SKM-1 treated with dmso at 0.1 percent for 144 hours (cell line): ENCODE data around the gene TUBB3.
"Not testable (repeated sequence)": the region's sequence is repeated elsewhere in the genome, so short reads cannot be mapped to it uniquely, and the experiment has no call there.

Source experiments
- DNase-seq: peaks from one replicate; lab custom pipeline; 2025; ENCODE audit not compliant: unreplicated experiment; lab: John Stamatoyannopoulos, UW

The TUBB3 gene

DNA sequence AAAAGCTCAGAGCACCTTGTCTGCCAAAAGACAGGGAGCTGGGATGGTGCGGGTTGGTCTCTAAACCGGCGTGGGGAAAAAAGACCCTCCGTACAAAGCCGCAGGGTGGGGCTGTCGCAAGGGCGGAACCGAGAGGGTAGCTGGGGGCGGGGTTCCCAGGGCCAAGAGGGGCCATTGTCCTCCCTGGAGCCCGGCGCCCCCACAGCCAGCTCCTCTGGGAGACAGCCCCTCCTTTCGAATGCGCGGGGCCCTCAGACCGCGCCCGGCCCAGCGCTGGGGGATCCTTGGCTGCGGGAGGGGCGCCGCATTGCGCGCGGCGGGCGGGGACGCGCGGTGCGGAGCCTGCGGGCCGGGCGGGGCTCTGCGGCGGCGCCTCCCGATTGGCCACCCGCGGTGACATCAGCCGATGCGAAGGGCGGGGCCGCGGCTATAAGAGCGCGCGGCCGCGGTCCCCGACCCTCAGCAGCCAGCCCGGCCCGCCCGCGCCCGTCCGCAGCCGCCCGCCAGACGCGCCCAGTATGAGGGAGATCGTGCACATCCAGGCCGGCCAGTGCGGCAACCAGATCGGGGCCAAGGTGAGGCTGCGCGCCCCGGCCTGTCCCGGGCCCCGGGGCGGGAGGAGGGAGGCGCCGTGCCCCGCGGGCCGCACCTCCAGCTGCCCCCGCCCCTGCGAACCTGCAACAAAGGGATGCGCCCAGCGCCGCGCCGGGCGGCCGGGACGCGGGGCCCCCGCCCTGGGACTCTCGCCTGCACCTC is at the start of gene TUBB3:
Gene TUBB3, plus strand, starts transcription at position 459 of the 756 bp plus-strand sequence. Its CDS starts 60 bp downstream, at position 519.
- DNase-seq, result no peak

DNA sequence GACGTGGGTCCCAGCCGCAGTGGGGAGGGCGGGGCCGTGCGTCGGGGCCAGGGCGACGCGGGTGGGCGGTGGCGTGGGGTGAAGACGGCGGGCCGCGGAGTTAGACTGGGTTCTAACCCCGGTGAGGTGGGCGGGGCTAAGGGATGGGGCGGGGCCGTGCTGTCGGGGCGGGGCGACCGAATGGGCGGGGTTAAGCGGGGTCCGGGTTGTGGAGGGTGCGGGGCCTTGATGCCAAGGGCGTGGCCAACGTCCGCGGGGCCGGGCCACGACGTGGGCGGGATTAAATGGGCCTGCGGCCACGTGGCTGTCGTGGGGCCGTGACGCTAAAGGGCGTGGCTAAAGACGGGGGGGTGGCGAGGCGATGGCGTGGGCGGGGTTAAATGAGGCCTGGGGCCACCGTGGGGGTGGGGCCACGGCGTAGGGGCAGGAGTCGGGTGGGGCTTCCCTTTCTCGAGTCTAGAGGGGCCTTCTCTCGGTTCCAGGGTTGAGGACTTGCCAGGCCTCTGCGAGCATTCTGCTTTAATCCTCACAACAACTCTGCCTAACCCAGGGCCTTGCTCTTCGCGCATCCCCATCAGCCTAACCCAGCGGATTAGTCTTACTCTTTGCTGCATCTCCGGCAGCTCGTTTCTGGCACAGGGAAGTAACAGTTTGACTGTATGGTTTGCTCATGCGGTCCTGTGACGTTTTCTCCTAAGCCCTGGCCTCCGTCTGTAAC is 49.0 kb upstream of the TUBB3 start:
- DNase-seq, result peak; percentile 90

DNA sequence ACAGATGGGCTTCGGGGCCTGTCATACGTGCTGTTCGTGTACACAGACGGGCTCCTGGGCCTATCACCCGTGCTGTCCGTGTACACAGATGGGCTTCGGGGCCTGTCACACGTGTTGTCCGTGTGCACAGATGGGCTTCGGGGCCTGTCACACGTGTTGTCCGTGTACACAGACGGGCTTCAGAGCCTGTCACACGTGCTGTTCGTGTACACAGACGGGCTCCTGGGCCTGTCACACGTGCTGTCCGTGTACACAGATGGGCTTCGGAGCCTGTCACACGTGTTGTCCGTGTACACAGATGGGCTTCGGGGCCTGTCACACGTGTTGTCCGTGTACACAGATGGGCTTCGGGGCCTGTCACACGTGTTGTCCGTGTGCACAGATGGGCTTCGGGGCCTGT is 44.0 kb upstream of the TUBB3 start:
- DNase-seq, result not testable (repeated sequence)

DNA sequence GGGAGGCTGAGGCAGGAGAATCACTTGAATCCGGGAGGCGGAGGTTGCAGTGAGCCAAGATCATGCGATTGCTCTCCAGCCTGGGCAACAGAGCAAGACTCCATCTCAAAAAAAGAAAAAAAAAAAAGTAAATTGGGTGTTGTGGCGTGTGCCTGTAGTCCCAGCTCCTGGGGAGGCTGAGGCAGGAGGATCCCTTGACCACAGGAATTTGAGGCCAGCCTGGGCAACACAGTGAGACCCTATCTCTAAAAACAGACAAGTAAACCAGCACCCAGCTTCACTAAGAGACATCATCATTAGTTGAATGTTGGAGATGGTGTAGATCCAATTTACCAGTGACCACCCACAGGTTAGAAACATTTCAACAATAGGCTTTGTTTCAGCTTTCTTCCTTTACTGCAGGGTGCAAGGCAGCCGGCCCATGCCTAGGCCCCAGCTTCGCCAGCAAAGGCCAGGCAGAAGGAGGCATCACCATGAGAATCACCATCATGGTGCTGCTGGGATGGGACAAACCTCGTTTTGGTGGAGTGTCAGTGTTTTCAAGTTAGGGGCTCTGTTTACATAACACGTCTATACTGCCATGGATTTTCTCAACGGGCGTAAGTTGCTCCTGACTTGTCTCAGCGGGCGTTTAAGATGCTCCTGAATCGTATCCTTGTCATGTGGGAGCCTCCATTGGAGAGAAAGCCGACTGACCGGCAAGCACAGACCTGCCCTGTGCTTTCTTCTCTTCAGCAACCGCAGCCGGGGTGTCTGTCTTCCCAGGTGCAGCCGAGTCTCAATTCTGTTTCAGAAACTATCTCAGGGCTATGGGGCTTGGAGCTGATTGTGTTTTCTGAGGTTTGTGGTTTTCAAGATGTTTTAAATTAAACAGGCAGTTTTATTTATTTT is 42.4 kb upstream of the TUBB3 start:
- DNase-seq, result no peak

DNA sequence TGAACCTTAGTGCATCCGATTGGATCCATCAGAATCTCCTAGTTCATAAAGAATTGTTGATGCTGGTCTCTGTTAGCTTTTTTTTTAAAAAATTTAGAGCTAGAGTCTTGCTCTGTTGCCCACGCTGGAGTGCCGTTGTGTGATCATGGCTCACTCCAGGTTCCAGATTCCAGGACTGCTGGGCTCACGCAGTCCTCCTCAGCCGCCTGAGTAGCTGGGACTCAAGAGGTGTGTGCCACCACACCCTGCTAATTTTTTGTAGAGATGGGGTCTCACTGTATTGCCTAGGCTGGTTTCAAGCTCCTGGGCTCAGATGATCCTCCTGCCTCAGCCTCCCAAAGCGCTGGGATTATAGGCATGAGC is 41.8 kb upstream of the TUBB3 start:
- DNase-seq, result no peak

DNA sequence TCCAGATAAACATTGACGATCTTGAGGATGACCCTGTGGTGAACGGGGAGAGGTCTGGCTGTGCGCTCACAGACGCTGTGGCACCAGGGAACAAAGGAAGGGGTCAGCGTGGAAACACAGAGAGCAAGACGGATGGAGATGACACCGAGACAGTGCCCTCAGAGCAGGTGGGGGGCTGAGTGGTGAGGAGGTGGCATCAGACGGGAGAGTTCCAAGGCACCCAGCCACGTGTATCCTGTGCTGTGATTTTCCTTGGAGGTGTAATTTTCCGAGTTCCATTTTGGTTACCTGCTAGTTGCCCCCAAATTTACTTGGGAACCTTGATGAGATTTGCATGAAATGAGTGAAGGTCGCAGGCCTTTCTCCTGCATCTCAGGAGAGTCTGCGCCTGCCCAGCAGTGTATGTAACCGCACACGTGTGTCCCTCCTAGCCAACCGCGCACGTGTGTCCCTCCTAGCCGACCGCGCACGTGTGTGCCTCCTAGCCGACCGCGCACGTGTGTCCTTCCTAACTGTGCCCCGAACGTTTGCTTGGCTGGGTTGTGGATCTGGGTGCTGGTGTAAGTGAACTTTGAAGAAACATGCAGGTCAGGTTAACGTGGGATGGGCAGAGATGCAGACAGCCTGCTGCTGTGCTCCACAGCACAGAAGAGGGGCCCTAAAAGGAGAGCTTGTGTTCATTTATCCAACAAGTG is 39.6 kb upstream of the TUBB3 start:
- no peak for DNase-seq

DNA sequence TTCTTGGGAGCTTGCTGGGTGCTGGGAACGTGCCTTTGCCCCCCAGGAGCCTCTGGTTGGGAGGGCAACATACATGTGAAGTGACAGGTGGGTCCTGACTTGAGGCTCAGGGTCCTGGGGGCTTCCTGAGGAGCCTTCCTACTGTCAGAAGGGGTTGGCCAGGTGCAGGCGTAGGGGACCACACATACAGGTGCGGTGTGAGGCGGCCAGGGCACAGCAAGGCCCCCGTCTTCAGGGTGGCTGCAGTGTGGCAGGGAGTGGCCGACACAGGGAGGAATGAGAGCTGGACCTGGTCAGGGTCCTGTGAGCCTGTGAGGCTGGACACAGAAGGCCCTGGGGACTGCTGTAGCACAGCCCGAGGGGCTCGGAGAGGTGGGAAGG is 39.1 kb upstream of the TUBB3 start:
- DNase-seq, result no peak

DNA sequence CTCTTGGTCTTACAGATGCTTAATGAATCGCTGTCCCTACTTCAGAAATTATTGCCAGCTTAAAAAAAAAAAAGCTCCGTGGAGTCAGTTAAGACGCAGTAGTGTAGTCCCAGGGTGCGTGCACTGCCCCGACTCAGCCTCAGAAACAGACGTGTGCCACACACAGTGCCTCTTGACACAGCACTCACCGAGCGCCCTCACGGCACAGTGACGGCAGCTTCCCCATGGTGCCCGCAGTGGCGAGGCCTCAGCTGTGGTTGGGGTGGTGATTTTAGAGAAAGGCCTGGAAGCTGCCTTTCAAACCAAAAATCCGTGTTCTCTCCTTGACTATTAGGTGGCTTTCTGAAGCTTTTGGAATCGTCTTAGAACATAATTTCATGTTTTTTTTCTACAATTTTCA is 35.9 kb upstream of the TUBB3 start:
- DNase-seq, result no peak

DNA sequence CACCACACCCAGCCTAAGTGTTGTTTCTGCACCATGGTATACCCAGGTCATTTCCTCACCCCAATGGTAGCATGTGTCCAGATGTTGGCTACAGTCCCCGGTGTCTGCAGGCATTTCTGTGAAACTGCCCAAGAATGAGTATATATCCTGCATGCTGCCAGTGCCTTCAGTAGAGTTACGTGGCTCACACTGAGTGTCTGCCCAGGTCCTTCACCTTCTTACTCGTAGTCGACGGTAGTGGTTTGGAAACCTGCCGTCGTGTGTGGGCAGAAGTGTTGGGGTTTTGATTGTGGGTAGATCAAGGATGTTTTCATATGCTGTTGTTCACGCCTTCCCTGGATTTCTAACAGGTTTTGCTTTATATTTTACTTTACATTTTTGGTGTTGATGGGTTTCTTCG is 32.9 kb upstream of the TUBB3 start:
- no peak for DNase-seq

DNA sequence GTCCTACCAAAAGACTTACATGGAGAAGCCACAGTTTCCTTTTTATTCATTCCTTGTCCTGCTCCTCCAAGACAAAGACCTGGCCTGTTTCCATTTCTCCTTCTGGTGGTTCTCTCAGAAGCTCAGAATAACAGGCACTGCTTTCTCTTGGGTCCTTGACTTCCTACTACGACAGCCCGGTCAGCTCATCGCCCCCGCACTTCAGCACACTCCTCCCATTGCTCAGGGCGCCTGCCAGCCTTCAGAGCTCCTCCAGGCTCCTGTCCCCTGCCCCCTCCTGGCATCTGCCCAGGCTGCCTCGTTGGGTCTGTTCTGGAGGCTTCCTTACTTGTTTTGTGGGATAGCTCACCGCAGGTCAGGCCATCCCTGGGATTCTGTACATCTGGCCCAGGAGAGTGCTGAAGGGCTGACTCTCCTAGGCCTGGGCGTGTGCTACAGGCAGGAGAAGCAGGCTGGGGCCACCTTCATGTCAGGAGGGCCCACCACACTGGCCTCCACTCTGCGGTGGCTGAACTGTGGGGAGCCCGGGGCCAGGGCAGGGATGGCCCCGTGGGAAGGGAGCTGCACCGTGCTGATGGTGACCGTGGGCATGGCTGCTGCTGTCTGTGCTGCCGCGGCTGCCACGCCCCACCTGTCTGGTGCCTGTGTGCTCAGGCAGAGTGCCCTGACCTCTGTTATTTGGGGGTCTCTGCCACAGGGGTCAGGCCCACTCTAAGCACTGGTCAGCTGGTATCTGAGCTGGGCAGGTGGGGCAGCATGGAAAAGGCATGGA is 32.1 kb upstream of the TUBB3 start:
- no peak for DNase-seq

DNA sequence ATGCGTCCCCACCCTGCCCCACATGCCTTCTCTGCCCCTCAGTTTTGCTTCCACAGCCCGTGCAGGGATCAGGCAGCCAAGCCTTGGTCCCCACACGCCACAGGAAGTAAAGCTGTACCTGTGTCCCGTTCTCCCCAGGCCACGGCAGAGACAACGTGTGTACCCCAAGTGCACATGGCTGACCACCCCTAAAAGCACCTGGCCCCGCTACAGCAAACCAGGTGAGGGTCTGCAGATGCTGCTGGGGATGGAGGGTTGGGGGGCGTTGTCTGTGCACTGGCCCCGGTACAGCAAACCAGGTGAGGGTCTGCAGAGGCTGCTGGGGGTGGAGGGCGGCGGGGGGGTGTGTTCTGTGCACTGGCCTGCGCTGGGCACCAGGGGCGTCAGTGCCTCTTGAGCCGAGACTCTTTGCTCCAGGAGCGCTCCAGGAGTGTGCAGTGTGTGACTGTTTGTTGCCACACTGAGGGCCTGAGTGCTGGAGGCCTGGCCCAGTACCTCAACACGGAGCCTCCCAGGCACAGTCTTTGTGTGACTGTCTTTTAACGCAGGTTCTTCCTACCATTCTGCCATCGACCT is 31.0 kb upstream of the TUBB3 start:
- no peak for DNase-seq

DNA sequence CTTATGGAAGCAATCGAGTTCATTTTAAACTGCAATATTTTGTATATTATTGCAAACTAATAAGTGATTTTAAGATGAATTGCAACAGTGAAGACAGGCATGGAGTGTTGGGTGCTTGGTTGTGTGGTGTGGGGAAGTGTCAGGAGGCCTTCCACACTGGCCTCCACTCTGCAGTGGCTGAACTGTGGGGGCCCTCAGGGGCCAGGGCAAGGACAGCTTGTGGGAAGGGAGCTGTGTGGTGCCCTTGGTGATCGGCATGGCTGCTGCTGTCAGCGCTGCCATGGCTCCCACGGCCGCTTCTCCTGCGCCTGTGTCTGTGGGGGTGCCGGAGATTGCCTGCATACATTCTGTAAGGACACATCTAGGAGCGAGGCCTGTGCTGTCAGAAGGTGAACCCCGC is 30.5 kb upstream of the TUBB3 start:
- no peak for DNase-seq

DNA sequence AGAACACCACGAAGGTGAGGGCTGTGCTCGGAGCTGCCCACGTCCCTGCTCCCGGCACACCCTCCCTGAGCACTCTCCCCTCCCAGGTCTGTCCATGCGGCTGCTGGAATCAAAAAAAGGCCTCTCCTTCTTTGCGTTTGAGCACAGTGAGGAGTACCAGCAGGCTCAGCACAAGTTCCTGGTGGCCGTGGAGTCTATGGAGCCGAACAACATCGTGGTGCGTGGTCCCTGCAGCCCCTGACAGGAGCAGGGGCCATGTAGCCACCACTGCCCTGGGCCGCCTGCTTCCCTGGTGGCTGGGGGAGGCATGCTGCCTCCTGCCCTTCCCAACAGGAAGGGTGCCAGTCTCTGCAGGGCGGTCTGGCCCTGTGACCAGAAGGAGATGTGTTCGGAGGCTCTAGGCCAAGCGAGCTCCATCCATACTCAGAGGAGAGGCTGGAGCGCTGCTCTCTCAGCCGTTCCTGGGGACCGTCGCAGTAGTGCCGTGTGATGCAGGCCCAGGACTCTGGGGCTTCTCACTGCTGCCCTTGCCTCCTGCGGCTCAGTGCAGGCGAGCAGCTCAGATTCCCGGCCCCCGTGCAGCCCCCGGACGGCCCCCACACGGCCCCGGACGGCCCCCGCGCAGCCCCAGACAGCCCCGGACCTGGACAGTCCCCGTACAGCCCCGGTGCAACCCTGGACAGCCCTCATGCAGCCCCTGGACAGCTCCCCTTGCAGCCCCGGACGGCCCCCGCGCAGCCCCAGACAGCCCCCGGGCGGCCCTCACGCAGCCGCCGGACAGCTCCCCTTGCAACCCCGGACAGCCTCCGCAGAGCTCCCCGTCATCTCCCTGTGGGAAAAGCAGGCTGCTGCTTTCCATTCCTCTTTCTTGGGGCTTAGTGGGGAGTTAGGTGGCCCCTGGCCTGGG is 29.2 kb upstream of the TUBB3 start:
- no peak for DNase-seq

DNA sequence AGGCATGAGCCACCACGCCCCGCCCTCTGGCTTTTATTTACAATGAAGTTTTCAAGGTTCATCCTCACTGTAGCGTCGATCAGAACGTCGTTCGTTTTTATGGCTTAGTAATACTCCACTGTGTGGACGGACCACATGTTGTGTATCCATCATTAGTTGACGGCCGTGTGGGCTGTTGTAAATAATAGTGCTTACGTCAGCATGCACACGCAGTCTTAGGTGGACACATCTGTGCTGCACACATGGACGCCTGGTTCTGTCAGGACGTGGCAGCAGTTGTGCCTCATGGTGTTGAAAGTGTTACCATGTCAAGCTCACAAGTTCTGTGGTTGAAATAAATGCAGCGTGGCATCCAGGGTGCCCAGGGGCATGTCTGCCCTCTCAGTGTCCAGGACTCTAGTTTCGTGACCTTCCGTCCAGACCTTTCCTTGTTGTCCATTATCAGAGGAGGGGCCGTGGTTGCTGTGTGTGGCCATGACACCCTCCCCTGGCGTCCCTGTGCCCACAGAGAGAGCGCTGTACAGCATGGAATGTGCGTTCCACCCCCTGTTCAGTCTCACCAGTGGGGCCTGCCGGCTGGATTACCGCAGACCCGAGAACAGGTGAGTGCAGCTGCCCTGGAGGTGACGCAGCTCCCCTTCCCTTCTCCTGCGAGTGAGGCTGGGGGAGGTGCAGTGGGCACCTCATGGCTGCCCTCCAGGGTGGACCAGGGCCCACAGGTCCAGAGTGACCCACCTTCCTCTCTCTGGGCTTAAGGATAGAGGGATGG is 27.5 kb upstream of the TUBB3 start:
- no peak for DNase-seq

DNA sequence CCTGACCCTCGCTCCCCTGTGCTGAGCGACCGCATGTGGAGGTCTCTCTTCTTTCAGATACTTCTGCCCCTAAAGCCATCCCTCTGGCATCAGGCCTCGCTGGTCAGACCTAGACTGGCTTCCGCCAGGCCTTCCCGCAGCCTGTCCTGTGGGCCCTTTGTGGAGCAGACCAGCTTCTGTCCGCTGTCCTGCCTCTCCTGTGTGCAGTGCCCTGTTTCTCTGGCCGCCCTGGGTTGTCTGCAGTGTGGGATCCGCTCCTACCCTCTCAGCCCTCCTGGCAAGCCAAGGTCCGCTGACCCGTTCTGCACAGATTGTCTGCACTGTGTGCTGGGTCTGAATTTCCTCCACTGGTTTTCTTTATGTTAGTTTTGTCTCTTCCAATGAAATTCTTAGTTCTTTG is 25.9 kb upstream of the TUBB3 start:
- no peak for DNase-seq

DNA sequence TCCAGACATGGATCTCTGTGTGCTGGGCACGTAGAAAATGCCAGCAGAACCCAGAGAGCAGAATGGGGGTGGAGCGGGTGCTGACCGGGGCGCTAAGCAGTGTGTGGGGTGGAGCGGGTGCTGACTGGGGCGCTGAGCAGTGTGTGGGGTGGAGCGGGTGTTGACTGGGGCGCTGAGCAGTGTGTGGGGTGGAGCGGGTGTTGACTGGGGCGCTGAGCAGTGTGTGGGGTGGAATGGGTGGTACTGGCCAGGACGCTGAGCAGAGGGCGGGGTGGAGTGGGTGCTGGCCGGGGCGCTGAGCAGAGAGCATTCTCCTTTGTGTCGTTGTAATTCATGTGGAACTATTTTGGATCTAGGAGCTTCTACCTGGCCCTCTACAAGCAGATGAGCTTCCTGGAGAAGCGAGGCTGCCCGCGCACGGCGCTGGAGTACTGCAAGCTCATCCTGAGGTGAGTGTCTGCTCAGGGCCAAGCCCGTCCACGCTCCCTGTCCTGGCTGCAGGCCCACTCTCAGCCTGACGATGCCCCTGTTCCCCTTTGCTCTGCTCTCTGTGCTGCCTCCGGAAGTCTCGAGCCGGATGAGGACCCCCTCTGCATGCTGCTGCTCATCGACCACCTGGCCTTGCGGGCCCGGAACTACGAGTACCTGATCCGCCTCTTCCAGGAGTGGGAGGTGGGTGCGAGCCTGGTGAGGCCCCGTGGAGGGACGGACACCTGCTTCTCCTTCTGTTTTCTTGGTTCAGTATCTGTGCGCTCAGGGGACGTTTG is 24.8 kb upstream of the TUBB3 start:
- no peak for DNase-seq

DNA sequence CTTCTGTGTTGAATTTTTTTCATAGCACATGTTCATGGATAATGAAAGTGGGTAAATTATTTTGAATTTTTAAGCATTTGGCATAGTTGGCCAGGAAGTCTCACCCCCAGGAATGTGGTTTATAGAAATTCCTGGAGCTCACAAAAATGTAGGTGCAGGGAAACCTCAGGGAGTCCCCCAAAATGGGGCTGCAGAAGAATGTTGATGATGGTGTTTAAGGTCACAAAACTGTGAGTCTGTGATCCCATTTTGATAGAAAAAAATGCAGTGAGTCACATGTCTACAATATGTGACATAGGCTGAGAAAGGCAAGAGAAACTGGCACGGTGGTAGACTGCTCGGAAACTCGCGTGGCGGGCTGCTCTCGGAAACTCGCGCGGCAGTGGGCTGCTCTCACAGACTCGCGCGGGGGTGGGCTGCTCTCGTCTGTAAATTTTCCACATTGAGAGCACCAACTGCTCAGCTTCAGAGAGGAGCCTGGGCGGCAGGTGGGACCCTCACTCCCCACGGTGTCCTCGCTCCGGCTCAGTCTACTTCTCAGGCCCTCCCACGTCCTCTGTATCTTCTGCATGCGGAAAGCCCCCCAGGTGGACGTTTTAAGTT is 23.2 kb upstream of the TUBB3 start:
- no peak for DNase-seq
